ENCODE results near the gene STAMBPL1.

STAMBPL1 gene

GRCh38 chr10:88893611-88894010 lies 13.6 kb downstream of the STAMBPL1 start:
- DNase-seq (no peak), ATAC-seq (no peak)

GRCh38 chr10:88895250-88895649 lies 15.2 kb downstream of the STAMBPL1 start:
- DNase-seq (no peak), ATAC-seq (no peak)

GRCh38 chr10:88896372-88896993 lies 16.4 kb downstream of the STAMBPL1 start:
- no peak for DNase-seq
- peak; percentile 5 for ATAC-seq

- ATAC-seq (peak; percentile 84), DNase-seq (peak; percentile 40)
These were observed 17.2 kb downstream of the STAMBPL1 start for GRCh38 chr10:88896994-88897853.

GRCh38 chr10:88898727-88899126 lies 18.7 kb downstream of the STAMBPL1 start:
- ATAC-seq (no peak), DNase-seq (no peak)

- DNase-seq (no peak), ATAC-seq (no peak)
These were observed 19.8 kb downstream of the STAMBPL1 start for GRCh38 chr10:88899886-88900285.

- DNase-seq (no peak), ATAC-seq (peak; percentile 53)
These were observed 21.4 kb downstream of the STAMBPL1 start for GRCh38 chr10:88901206-88901983.

- DNase-seq, result no peak
- ATAC-seq, result peak; percentile 6
These were observed 22.1 kb downstream of the STAMBPL1 start for GRCh38 chr10:88901984-88902789.

GRCh38 chr10:88903715-88904114 lies 23.7 kb downstream of the STAMBPL1 start:
- ATAC-seq (no peak), DNase-seq (no peak)

- ATAC-seq, result no peak
These were observed 26.9 kb downstream of the STAMBPL1 start for GRCh38 chr10:88906921-88907320.

GRCh38 chr10:88908194-88908593 lies 28.1 kb downstream of the STAMBPL1 start:
- DNase-seq (no peak), ATAC-seq (peak; percentile 96)

More at GRCh38 chr10:88906921-88907320, 26.9 kb downstream of the STAMBPL1 start:
- no peak for DNase-seq

- ATAC-seq (no peak), DNase-seq (no peak)
These were observed 31.1 kb downstream of the STAMBPL1 start for GRCh38 chr10:88911116-88911515.

- no peak for ATAC-seq
These were observed 31.8 kb downstream of the STAMBPL1 start for GRCh38 chr10:88911851-88912250.

GRCh38 chr10:88913127-88913526 lies 33.1 kb downstream of the STAMBPL1 start:
- no peak for DNase-seq
- no peak for ATAC-seq

More at GRCh38 chr10:88911851-88912250, 31.8 kb downstream of the STAMBPL1 start:
- no peak for DNase-seq

GRCh38 chr10:88913788-88914187 lies 33.7 kb downstream of the STAMBPL1 start:
- no peak for DNase-seq
- ATAC-seq, result no peak

GRCh38 chr10:88915781-88916180 lies 35.7 kb downstream of the STAMBPL1 start:
- no peak for DNase-seq
- ATAC-seq, result no peak

GRCh38 chr10:88916231-88916630 lies 36.2 kb downstream of the STAMBPL1 start:
- DNase-seq (no peak), ATAC-seq (no peak)

GRCh38 chr10:88916986-88917385 lies 36.9 kb downstream of the STAMBPL1 start:
- ATAC-seq (no peak), DNase-seq (no peak)

GRCh38 chr10:88918191-88918905 lies 38.3 kb downstream of the STAMBPL1 start:
- ATAC-seq (no peak), DNase-seq (no peak)

GRCh38 chr10:88919041-88919440 lies 39.0 kb downstream of the STAMBPL1 start:
- no peak for ATAC-seq
- no peak for DNase-seq

- ATAC-seq (no peak), DNase-seq (no peak)
These were observed 40.2 kb downstream of the STAMBPL1 start for GRCh38 chr10:88920198-88920597.
